GM04504 (cell line): ENCODE measurements around the gene MTCP1.
A peak's percentile ranks its signal among the peaks of the same experiment; 100 is the strongest.

ENCODE experiments used
- DNase-seq: peaks from one replicate; pipeline ENCODE4 v3.0.0-alpha.2; 2012; ENCODE audit warnings: low read depth

MTCP1 gene

DNA sequence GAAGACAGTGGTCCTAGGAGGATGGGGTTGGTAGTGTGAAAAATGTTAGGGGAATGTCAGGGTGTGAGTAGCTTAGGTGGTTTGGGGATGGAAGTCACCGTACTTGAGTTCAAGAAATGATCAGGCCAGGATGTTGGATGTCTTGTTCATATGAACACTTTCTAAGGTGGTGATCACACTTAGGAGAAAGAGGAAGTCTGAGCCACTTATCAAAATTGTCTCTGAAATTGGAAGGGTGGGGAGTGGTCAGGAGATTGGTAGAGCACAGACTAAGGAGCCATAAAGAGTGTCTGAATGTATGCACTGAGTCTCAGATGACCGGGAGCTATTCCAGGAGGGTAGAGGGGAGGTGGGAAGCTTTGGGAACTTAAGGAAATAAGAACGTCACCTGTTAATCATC, 17.3 kb downstream of the MTCP1 start:
- DNase-seq, result no peak

DNA sequence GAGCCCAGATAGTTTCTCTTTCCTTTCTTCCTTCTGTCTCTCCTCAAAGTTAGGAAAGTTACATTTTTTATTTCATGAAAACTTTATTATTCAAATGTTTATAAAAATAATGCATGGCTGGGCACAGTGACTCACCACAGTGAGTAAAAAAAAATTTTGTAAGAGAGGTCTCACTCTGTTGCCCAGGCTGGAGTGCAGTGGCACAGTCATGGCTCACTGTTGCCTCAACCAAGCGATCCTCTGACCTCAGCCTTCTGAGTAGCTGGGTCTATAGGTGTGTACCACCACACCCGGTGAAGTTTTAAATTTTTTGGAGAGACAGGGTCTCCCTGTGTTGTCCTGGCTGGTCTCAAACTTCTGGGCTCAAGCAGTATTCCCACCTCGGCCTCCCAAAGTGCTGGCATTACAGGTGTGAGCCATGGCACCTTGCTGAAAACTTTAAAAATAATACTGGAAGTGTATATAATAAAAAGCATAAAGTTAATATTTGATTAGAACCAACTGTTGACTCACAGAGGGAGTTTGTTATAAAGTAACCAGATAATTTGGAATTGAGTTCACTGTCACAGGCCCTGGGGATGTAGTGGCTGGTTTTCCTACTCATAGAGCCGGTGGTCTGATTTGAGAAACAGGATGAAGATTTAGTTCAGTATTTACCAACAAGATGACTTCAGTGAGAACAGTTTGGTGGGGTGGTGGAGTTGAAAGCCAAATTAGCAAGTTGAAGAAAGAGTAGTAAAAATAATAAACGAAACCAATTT, 18.0 kb downstream of the MTCP1 start:
- DNase-seq, result no peak

DNA sequence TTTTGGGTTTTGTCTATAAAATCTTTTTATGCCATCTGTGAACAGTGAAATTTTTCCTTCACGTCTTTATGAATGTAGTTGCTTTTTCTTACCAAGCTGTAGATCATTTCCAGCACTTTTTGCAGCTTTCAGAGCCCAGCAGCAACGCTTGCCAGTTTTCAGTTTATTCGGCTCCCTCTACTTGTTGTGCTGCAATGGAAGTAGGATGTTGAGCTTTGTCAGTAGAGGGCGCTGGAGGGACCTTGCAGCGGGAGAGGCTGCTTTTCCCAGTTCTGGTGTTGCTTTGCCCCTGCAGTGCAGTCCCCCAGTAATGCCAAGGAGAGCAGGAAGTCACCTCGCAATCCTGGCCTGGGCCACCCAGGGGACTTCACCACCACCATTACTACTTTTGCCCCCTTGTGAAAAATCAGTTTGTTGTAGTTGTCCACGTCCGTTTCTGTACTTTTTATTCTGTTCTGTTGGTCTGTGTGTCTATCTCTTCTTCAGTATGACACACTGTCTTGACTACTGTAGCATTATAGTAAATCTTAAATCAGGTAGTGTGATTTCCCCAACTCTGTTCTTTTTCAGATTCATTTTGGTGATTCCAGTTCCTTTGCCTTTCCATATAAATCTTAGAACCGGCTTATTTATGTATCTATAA, 21.8 kb downstream of the MTCP1 start:
- DNase-seq, result no peak

DNA sequence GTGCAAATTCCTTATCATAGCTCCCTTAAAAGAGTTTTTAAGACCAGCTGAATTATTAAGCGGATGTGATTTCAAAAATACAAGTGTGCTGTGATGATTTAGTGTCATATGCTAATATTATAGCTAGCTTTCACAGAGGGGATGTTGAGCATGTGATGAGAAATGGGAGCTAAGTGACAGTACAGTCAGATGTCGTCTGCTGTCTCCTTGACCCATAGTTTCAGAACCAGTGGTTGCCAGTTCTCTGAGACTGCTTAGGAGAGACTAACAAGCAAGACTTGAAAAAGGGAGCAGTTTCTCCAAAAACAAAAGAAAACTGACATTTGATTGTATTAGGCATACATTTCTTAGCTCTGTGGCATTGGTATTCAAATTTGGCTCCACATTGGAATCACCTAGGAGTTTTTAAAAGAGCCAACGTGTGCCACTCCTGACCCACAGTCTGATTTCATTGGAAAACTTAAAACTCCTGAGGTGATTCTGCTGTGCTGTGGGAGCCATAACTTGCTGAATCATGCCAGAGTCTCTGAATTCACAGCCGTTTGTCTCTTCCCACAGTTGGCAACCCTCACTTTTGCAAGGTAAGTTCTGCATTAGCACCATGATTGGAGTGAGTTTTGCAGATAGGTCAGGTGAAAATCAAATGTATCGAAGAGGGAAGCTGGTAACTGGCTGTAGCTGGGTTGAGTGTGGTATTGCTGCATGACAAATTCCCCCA, 24.0 kb downstream of the MTCP1 start:
- no peak for DNase-seq

DNA sequence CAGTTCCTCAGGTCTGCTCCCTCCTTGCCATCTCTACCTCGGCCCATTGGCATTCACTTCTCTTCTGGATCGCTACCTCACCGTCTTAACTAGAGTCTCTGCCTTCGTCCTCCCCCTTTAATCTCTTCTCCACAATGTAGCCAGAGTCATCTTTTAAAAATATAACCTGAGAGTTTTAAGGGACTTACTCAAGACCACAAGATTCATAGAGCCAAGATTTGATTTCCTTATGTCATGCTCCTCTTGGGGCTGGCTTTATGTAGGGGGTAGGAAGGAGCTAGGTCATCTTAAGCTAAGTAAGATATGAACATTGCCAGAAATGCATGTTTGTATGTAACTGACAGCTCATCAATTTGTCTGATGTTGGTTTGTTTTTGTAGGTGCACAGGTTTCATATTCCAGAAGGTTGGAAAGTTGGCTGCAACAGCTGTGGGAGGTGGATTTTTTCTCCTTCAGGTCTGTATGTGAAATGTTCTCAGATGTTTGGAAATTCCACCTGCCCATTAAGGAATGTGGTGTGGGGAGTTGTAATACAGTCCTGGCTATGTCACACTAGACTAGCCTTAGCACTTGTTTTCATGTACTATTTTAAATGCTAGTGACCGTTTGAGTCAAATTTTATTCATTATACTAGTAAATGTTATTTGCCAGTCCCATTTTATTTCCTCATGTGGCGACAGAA, 24.7 kb downstream of the MTCP1 start:
- DNase-seq, result no peak

DNA sequence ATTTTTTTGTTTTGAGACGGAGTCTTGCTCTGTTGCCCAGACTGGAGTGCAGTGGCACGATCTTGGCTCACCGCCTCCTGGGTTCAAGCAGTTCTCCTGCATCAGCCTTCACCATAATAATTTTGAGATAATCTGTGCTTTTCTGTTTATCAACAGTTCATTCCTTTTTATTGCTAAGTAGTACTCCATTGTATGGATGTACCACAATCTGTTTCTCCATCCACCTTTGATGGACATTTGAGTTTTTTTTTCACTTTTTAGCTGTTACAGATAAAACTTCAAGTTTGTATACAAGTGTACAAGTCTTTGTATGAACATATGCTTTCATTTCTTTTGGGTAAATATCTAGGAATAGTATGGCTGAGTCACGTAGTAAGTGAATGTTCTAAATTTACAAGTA, 35.2 kb downstream of the MTCP1 start:
- no peak for DNase-seq

DNA sequence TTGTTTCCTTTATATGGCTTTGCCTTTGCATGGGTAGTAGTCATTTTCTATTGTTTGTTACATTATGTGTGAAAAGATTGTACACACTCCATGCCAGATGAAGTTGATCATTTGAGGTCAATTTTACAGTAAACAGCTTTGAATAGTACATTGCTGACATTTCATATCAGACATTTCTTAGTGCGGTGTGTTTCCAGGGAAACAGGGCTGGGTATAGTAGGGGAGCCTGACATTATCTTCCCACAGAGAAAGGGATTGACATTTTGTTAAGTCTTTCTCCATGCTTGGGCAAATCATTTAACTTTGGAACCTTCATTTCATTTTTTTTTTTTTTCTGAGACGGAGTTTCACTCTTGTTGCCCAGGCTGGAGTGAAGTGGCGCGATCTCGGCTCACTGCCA, 39.3 kb downstream of the MTCP1 start:
- no peak for DNase-seq

DNA sequence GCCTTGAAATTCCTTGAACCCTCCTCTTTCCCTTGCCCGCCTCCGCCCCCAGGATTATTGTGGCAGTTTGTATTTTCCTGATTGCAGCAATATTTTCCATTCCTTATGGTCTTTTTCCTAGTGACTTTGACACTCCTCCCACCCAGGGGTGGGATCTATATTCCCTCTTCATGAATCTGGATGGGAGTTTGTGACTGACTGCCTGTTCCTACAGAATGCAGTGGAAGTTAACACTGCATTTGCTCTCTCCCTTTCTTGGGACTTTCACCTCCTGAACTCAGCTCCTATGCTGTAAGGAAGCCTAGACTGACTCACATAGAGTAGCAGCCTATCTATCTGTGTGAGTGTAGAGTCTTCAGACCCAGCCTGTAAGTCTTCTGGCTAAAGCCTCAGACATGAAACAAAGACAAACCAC, 42.1 kb downstream of the MTCP1 start:
- DNase-seq, result no peak

DNA sequence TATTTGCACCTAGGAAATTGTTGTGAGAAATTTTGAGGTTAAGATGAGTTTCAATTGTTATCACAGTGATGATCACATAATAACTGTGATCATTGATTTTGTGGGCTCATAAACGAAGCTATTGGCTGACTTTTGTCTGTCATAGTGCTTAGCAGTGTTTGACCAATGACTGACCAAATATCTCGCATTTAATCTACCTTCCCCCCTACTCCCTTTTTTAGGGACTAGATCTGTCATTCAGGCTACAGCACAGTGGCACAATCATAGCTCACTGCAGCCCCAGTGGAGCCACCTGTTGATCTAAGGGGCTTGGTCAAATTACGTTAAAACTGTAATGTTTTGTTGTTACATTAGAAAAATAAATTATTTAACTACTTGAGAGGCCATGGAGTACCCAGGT, 42.8 kb downstream of the MTCP1 start:
- no peak for DNase-seq

DNA sequence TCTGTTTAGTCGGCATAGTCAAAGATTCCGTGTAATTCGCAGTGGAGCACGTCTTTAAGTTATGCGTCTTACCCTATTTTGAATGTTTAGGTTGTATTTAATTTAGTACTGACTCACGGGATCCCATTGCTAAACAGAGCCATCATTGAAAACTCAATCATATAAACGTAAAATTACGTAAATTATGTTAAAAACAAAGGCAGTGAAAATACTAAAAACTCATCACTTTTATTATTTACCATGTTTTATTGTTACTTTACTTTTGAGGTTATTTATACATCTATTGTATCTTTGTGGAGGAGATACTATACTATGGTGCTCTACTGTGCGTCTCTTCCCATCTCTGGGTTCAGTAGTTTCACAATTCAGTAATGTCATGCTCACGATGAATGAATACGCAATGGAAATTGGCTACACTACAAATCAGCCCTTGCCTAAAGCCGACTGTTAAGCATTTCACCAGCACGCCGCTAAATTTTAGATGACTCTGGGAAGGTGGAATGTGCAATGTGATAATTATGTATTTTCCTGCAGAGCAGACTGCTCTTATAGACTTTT, 43.3 kb downstream of the MTCP1 start:
- peak; percentile 42 for DNase-seq

DNA sequence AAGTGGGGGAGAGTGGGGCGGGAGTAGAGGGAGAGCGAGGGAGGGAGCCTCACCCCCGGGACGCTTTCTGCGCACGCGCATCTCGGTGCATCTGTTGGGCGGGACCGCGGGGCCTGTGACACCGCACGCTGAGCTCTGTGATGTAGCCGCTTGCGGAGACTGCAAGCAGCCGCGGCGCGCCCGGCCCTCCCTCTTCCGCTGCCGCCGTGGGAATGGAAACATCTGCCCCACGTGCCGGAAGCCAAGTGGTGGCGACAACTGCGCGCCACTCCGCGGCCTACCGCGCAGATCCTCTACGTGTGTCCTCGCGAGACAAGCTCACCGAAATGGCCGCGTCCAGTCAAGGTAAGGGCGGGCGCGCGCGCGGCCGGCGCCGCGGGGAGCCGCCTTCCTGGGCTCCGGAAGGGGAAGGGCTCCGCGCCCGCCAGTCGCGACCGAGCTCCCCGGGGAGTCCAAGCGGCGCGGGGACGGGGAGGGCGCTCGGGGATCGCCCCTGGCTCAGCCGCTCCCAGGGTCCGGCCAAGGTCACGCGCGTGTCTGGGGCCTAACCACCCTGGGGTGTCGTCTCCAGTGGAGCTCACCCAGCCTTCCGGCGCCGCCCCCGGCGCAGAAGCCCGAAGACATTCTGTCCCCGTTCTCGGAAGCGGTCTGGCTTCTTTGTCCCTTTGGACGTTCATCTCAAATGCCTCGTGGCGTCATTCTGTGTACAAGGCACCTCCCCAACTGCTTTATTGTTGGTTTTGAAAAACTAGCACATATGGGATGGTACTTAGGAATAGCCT, 44.0 kb downstream of the MTCP1 start, which contains the start of gene FUNDC2:
FUNDC2 (plus strand) TSS at position 118 of the 782 bp plus-strand sequence; CDS start at position 213, 95 bp downstream.
- peak; percentile 77 for DNase-seq

DNA sequence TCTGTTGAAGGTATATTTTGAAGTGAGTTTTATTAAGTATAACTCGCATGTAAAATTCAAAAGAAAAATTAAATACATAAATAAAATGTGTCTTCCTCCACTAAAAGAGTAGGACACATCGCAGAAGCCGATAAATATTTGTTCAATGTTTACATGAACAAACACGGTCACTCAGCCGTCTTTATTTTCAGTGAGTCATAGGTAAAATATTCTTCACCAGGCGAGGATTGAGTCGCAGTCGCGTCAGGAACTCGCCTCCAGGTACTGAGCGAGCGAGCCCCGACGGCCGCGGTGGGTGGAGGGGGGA, 44.6 kb downstream of the MTCP1 start:
- no peak for DNase-seq

DNA sequence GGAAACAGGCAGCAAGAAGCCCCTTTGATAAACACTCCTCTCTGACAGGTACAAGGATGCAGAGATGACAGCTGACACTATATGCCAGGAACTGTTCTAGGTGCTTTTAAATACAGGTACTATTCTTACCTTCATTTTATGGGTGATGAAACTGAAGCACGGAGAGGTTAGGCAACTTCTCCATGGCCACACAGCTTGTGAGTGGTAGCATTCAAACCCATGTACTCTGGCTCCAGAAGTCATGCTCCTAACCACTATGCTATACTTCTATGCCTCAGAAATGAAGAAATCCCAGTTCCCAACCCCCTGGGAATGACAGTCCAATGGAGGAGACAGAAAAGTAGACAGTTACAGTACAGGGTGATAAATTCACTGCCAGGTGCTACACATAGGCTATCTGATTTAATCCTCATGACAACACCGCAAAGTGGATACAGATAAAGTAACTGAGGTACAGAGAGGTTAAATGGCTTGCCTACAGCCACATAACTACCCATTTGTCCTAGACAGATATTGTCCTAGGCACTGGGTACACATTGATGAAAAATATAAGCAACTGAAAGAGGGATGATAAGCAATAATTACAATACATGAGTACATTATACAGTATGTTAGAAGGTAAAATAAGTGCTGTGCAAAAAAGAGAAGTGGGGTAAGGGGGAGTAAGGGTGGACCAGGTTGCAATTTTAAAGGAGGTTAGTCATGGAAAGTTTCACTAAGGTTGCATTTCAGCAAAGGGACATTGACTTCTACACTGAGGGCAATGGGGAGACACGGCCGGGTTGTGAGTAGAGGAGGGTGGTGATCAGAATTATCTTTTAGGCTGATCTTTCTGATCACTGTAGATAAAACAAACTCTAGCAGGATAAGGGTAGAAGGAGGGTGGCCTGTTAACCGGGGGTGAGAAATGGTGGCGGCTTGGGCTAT, 46.8 kb downstream of the MTCP1 start:
- DNase-seq, result no peak

DNA sequence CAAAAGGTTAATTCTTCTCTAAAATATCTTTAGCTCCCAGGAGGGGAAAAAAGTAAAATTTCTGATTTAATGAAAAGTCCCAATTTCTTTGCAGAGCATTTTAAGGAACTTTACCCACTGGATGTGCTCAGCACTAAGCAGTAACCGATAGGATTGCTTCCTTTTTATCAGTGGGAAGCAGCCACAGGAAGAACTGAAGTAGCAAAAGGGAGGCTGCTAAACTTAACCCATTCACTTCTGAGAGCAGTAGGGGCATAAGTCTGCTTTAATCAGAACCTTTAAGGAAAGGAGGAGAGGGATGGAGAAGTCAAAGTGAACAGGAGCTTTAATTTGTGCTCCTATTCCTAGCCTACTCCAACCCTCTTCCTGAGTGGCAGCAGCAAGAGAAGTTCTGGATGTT, 48.4 kb downstream of the MTCP1 start, which contains the start of gene F8:
F8 (minus strand) TSS at position 139 of the 400 bp plus-strand sequence. CDS start 171 bp downstream, outside the sequence.
- no peak for DNase-seq

DNA sequence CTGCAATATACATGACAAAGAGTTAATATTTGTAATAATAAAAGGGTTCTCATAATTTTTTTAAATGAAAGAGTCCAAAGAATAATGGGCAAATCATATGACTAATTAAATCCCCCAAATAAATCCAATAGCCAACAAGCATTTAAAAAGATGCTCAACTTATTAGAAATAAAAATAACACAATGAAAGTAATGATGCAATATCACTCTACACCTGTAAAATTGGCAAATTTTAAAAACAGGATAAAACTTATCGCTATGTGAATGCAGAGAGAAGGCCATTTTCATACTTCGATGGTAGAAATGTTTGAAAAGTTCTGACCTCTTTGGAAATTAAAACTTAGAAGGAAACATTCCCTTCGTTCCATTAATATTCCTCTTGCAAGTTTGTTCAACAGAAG, 50.3 kb downstream of the MTCP1 start:
- no peak for DNase-seq
